ENCODE results near the gene EPS8L1. TPM values are rescaled to one million over a fixed set of nuclear protein-coding genes. Genes with fewer than 3 reads are reported as not detected.
A peak's percentile ranks its signal among the peaks of the same experiment; 100 is the strongest.
"Not testable (repeated sequence)": the region's sequence is repeated elsewhere in the genome, so short reads cannot be mapped to it uniquely, and the experiment has no call there.

Gene EPS8L1
- total RNA-seq, 1 experiment from 2014 or later = 75.8 TPM

- Histone ChIP-seq H4K20me1 (ENCODE audit: low read length) (peaks cover 4% of the 10 kb centered on the region; the same call in 1 of the 2 replicates), H3K4me2 (ENCODE audit: low read length) (peak within 1 kb of the TSS; percentile 88), H3K4me1 (ENCODE audit: insufficient read depth, low read length) (peaks cover 12% of the 10 kb centered on the region), H2AFZ (ENCODE audit: low read length) (peak within 1 kb of the TSS; percentile 75), H3K4me3 (ENCODE audit: low read length) (peak within 1 kb of the TSS; percentile 90), H3K9me2 (replicated peaks; ENCODE audit: low read length) (no peaks in the 10 kb centered on the region), H3K9ac (ENCODE audit: low read length) (peak within 1 kb of the TSS; percentile 91), H3K9me3 (ENCODE audit: low read length) (no peaks in the 10 kb centered on the region), H3K27me3 (ENCODE audit: low read length) (no peaks in the 10 kb centered on the region), H3K79me2 (ENCODE audit: low read length) (peaks cover 37% of the 10 kb centered on the region), H3K36me3 (ENCODE audit: low read depth, low read length) (peaks cover 15% of the 10 kb centered on the region), H3F3A (ENCODE audit: low read length, unreplicated experiment) (no peaks in the 10 kb centered on the region), H3K27ac (ENCODE audit: low read length) (peak within 1 kb of the TSS; percentile 20; the same call in 1 of the 2 replicates)
- peak; percentile 99 for DNase-seq
- POLR2A ChIA-PET (ENCODE audit: unreplicated experiment) = interaction anchor here (0.6 to 0.8 kb wide), 3 partner anchors 11 to 276 kb away, joined by 4 to 6 read pairs (median 5); no protein-coding TSS in a partner anchor
- intact Hi-C loops (cut with micrococcal nuclease) = loop anchor here (5.0 kb wide), 1 partner anchor 54 kb away; the partner anchor contains the start of gene PPP1R12C
- no TSS peak for BruUV-seq (replicated peaks)
- peak; percentile 100 for ATAC-seq
- CTCF ChIA-PET = interaction anchor here (0.6 kb wide), 4 partner anchors 43 to 590 kb away, joined by 3 to 12 read pairs (median 3); no protein-coding TSS in a partner anchor
- no peak for TF ChIP-seq CTCF (conservative IDR thresholded peaks at IDR 0.05; ENCODE audit: low read depth, low read length)
- TF ChIP-seq EZH2phosphoT487 (IDR thresholded peaks at IDR 0.05; ENCODE audit: borderline replicate concordance, low read length) = no peak
- no peak for TF ChIP-seq EZH2 (IDR thresholded peaks at IDR 0.05; ENCODE audit: low read length, unreplicated experiment)
These were observed 12.8 kb upstream of the EPS8L1 start, which contains the start of gene RDH13 for GRCh38 chr19:55062735-55063491. Gene RDH13, minus strand, starts transcription at chr19:55063148. Its CDS starts 116 bp downstream, at chr19:55063032.

- no peak overlapping the region for H3K9ac ChIP-seq (ENCODE audit: low read length)
- H3K79me2 ChIP-seq (ENCODE audit: low read length) = peaks cover 37% of the 10 kb centered on the region
- CTCF ChIA-PET = interaction anchor here (0.6 kb wide), 2 partner anchors 42 to 251 kb away, joined by 3 read pairs; no protein-coding TSS in a partner anchor
- DNase-seq (no peak), ATAC-seq (no peak)
- POLR2A ChIA-PET (ENCODE audit: unreplicated experiment) = interaction anchor here (0.6 to 0.8 kb wide), 2 partner anchors 11 to 276 kb away, joined by 4 to 6 read pairs; no protein-coding TSS in a partner anchor
- TF ChIP-seq CTCF (conservative IDR thresholded peaks at IDR 0.05; ENCODE audit: low read depth, low read length) (no peak), EZH2phosphoT487 (IDR thresholded peaks at IDR 0.05; ENCODE audit: borderline replicate concordance, low read length) (no peak), EZH2 (IDR thresholded peaks at IDR 0.05; ENCODE audit: low read length, unreplicated experiment) (no peak)
- H4K20me1 ChIP-seq (ENCODE audit: low read length) = peaks cover 4% of the 10 kb centered on the region; the same call in 1 of the 2 replicates
- H2AFZ ChIP-seq (ENCODE audit: low read length) = no peak overlapping the region
- H3K27me3 ChIP-seq (ENCODE audit: low read length) = no peaks in the 10 kb centered on the region
- intact Hi-C loops (cut with micrococcal nuclease) = loop anchor here (5.0 kb wide), 1 partner anchor 54 kb away; the partner anchor contains the start of gene PPP1R12C
- H3K36me3 ChIP-seq (ENCODE audit: low read depth, low read length) = peaks cover 12% of the 10 kb centered on the region
- H3F3A ChIP-seq (ENCODE audit: low read length, unreplicated experiment) = no peaks in the 10 kb centered on the region
- peaks cover 12% of the 10 kb centered on the region for H3K4me1 ChIP-seq (ENCODE audit: insufficient read depth, low read length)
- no peak overlapping the region for H3K4me3 ChIP-seq (ENCODE audit: low read length)
- H3K9me2 ChIP-seq (replicated peaks; ENCODE audit: low read length) = no peaks in the 10 kb centered on the region
- no TSS peak for BruUV-seq (replicated peaks)
- H3K9me3 ChIP-seq (ENCODE audit: low read length) = no peaks in the 10 kb centered on the region
- no peak overlapping the region for H3K27ac ChIP-seq (ENCODE audit: low read length)
- H3K4me2 ChIP-seq (ENCODE audit: low read length) = no peak overlapping the region
These were observed 12.2 kb upstream of the EPS8L1 start for GRCh38 chr19:55063492-55063843.

- H3K27me3 ChIP-seq (ENCODE audit: low read length); H3F3A ChIP-seq (ENCODE audit: low read length, unreplicated experiment); DNase-seq; H4K20me1 ChIP-seq (ENCODE audit: low read length); H3K9me3 ChIP-seq (ENCODE audit: low read length); ATAC-seq; H2AFZ ChIP-seq (ENCODE audit: low read length); H3K4me2 ChIP-seq (ENCODE audit: low read length); H3K9ac ChIP-seq (ENCODE audit: low read length); POLR2A ChIA-PET (ENCODE audit: unreplicated experiment); H3K9me2 ChIP-seq (replicated peaks; ENCODE audit: low read length); intact Hi-C loops (cut with micrococcal nuclease); BruUV-seq (replicated peaks); H3K4me3 ChIP-seq (ENCODE audit: low read length); H3K36me3 ChIP-seq (ENCODE audit: low read depth, low read length); H3K27ac ChIP-seq (ENCODE audit: low read length): not testable (repeated sequence)
- peaks cover 26% of the 10 kb centered on the region for H3K4me1 ChIP-seq (ENCODE audit: insufficient read depth, low read length)
- CTCF ChIA-PET = interaction anchor here (0.7 kb wide), 1 partner anchor 20 kb away, joined by 10 read pairs; no protein-coding TSS in a partner anchor
- peaks cover 24% of the 10 kb centered on the region for H3K79me2 ChIP-seq (ENCODE audit: low read length)
These were observed 10.2 kb upstream of the EPS8L1 start for GRCh38 chr19:55065516-55065915.
